Testis (tissue), 3 donors: ENCODE results near the gene JAKMIP2. TPM values are rescaled to one million over a fixed set of nuclear protein-coding genes. Genes with fewer than 3 reads are reported as not detected.
A peak's percentile ranks its signal among the peaks of the same experiment; 100 is the strongest.

ENCODE experiments used
- DNase-seq: peaks from one replicate; pipeline ENCODE4 v3.0.0-alpha.2; 2019
- H3K27ac ChIP-seq, 2 donors: fragments of 200-600 bp; sonication (generic); one replicate each; pipeline ENCODE4 v1.5.1; 2019
- H3K27me3 ChIP-seq: fragments of 200-600 bp; sonication (generic); one replicate; pipeline ENCODE4 v1.5.1; 2019
- H3K36me3 ChIP-seq: fragments of 200-600 bp; sonication (generic); one replicate; pipeline ENCODE4 v1.5.1; 2017; ENCODE audit warnings: low read depth; ENCODE audit errors: missing control alignments
- H3K4me1 ChIP-seq: fragments of 200-600 bp; sonication (generic); one replicate; pipeline ENCODE4 v1.5.1; 2019
- H3K4me3 ChIP-seq, 2 donors: fragments of 200-600 bp; sonication (generic); one replicate each; pipeline ENCODE4 v1.5.1; 2017 to 2019
- H3K9me3 ChIP-seq: fragments of 200-600 bp; sonication (generic); one replicate; pipeline ENCODE4 v1.5.1; 2017
- CTCF ChIP-seq, 3 experiments: fragments of 450-650 bp in 2 of 3; fragments of 200-600 bp in 1 of 3; sonication (generic) in 1 of 3; IDR thresholded peaks; one replicate each; pipeline ENCODE4 v1.5.1; 2016 to 2019; ENCODE audit warnings: antibody characterized with exemption in 3 of 3, mild to moderate bottlenecking in 2 of 3, moderate library complexity in 1 of 3
- POLR2A ChIP-seq: fragments of 450-650 bp; IDR thresholded peaks from one replicate; pipeline ENCODE4 v1.6.1; 2017; ENCODE audit warnings: antibody characterized with exemption, mild to moderate bottlenecking, moderate library complexity
- WGBS, 2 donors: methylation state at CpG; one replicate each; pipeline ENCODE4 v1.1.5; 2018; 5-methylcytosine and 5-hydroxymethylcytosine counted together
- intact Hi-C: fragments of 100-400 bp; cut with DNase I; formaldehyde crosslinking; loops from one replicate; pipeline ENCODE4 v1.15.1; 2023; ENCODE audit warnings: low total_unique reads
- polyA plus RNA-seq: library from polyadenylated mRNA; stranded (reverse); fragments of 350-450 nt; fragmentation: Illumina TruSeq; extraction: RNeasy Lipid Tissue Mini Kit (QIAGEN cat#74804); gene quantifications from one replicate; pipeline ENCODE4 v1.2.3, GENCODE V29; 2014; ENCODE audit warnings: low read depth, low replicate concordance; ENCODE audit not compliant: insufficient read depth
- total RNA-seq, 2 donors: library from RNA; depleted of rRNA; stranded (reverse); fragments of >200 nt; gene quantifications; one replicate each; pipeline ENCODE4 v1.2.3, GENCODE V29; 2016

JAKMIP2 gene
- total and polyA plus RNA-seq, 3 donors from 2014 or later: 1.7 to 7.7 (median 3.4) TPM

- H3K4me3 ChIP-seq: no peak overlapping the region
- no peak for TF ChIP-seq POLR2A
- no peak for TF ChIP-seq CTCF (IDR thresholded peaks at IDR 0.05)
- 86 to 97% methylated on average over 4 of the region's 4 CpGs for WGBS, 2 donors
- H3K9me3 ChIP-seq: no peaks in the 10 kb centered on the region
- no peak overlapping the region for H3K27ac ChIP-seq
- no peaks in the 10 kb centered on the region for H3K36me3 ChIP-seq
- DNase-seq: no peak
- peaks cover 9% of the 10 kb centered on the region for H3K4me1 ChIP-seq
- intact Hi-C loops: loop anchor here (5.0 kb wide), 1 partner anchor 193 kb away; no protein-coding TSS in a partner anchor
- no peaks in the 10 kb centered on the region for H3K27me3 ChIP-seq
Measured at GRCh38 chr5:147629196-147629595, 153.3 kb downstream of the JAKMIP2 start.

GRCh38 chr5:147628058-147628895, 154.3 kb downstream of the JAKMIP2 start:
- Histone ChIP-seq H3K4me3 (no peak overlapping the region), H3K27ac (no peak overlapping the region), H3K36me3 (no peaks in the 10 kb centered on the region), H3K4me1 (peaks cover 9% of the 10 kb centered on the region), H3K9me3 (no peaks in the 10 kb centered on the region), H3K27me3 (no peaks in the 10 kb centered on the region)
- TF ChIP-seq POLR2A (no peak), CTCF (IDR thresholded peaks at IDR 0.05) (peak; percentile 44 to 68 (median 63))
- 55 to 63% methylated on average over 8 of the region's 8 CpGs for WGBS, 2 donors
- intact Hi-C loops: loop anchor here (5.0 kb wide), 1 partner anchor 194 kb away; no protein-coding TSS in a partner anchor
- peak; percentile 78 for DNase-seq

- no peak for DNase-seq
- WGBS, 2 donors: 63 to 64% methylated on average over 2 of the region's 2 CpGs
- intact Hi-C loops: loop anchor here (5.0 kb wide), 1 partner anchor 196 kb away; no protein-coding TSS in a partner anchor
Measured at GRCh38 chr5:147626464-147626863, 156.1 kb downstream of the JAKMIP2 start.

GRCh38 chr5:147621016-147621415, 161.5 kb downstream of the JAKMIP2 start:
- Histone ChIP-seq H3K27ac (peak overlapping the region in 1 of 2 donors; percentile 32), H3K36me3 (no peaks in the 10 kb centered on the region), H3K9me3 (no peaks in the 10 kb centered on the region), H3K4me1 (peaks cover 5% of the 10 kb centered on the region), H3K4me3 (no peak overlapping the region), H3K27me3 (no peaks in the 10 kb centered on the region)
- no peak for TF ChIP-seq POLR2A
- no peak for TF ChIP-seq CTCF (IDR thresholded peaks at IDR 0.05)
- peak; percentile 60 for DNase-seq
- intact Hi-C loops: no loop called here

More at GRCh38 chr5:147626464-147626863, 156.1 kb downstream of the JAKMIP2 start:
- H3K27me3 ChIP-seq: no peaks in the 10 kb centered on the region
- H3K36me3 ChIP-seq: no peaks in the 10 kb centered on the region
- no peaks in the 10 kb centered on the region for H3K9me3 ChIP-seq
- H3K27ac ChIP-seq: peak overlapping the region in 1 of 2 donors; percentile 6
- H3K4me3 ChIP-seq: no peak overlapping the region
- peaks cover 10% of the 10 kb centered on the region for H3K4me1 ChIP-seq
- TF ChIP-seq CTCF (IDR thresholded peaks at IDR 0.05) (no peak), POLR2A (no peak)
